NOMO-1 (cell line): ENCODE data around the gene ZNF784.
A peak's percentile ranks its signal among the peaks of the same experiment; 100 is the strongest.
"Not testable (repeated sequence)": the region's sequence is repeated elsewhere in the genome, so short reads cannot be mapped to it uniquely, and the experiment has no call there.

Experiments
- DNase-seq, 2 experiments: peaks; one replicate each; lab custom pipeline; 2025; ENCODE audit not compliant: unreplicated experiment in 2 of 2; lab: John Stamatoyannopoulos, UW

The ZNF784 gene

DNA sequence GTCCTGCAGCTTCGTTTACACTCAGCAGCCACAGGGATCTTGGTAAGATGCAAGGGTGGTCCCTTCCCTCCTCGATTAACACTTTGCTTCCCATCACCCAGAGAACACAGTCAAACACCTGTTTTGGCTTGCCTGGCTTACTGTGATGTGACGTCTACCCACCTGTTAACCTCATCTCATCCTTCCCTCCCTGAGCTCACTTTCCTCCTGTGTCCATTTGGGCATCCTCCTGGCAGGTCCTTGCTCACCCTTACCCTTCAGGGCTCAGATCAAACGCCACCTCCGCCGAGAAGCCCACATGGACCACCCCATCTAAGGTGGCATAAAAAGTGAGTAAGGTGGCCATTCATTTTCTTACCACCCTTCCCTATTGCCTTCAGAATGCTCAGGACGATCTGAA, 34.3 kb downstream of the ZNF784 start:
- DNase-seq: no peak

DNA sequence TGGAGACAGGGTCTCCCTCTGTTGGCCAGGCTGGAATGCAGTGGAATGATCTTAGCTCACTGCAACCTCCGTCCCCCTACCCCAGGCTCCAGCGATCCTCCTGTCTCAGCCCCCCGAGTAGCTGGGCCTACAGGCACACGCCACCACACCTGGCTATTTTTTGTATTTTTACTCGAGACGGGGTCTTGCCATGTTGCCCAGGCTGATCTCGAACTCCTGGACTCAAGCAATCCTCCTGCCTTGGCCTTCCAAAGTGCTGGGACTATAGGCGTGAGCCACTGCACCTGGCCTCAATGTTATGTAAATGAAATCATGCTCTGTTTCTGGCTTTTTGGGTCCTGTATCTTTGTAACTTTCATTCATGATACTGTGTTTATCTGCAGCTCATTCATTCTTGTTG, 35.6 kb downstream of the ZNF784 start:
- DNase-seq: no peak

DNA sequence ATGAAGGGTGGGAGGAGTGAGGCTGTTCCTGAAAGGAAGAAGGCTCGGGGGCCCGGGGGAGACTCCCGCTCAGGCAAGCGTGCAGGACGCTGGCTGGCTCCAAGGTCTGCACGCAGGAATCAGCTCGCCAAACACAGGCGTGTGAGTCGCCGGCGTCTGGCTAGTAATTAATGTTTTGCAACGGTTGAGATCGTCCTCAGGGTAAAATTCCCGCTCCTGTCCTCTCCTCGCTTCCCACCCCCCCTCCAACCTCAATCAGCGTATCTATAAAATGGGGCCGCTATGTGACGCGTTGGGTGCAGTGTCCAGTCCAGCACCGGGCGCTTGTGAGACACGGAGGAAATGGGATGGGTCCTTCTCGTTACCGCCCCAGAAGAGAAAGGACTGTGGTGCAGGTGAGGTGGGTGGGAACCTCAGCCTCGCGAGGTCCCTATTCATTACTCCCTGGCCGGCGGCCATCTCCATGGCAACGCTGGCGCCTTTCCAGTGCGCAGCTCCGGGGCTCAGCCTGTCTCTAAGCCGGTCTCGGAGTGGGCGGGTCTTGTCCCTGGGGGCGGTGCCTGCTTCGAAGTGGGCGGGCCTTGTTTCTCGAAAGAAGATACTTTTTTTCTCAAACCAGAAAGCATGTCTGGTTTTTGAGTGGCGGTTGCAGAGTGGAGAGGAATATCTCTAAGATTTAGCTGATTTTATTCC, 37.2 kb downstream of the ZNF784 start:
- peak; percentile 70 to 76 for DNase-seq

DNA sequence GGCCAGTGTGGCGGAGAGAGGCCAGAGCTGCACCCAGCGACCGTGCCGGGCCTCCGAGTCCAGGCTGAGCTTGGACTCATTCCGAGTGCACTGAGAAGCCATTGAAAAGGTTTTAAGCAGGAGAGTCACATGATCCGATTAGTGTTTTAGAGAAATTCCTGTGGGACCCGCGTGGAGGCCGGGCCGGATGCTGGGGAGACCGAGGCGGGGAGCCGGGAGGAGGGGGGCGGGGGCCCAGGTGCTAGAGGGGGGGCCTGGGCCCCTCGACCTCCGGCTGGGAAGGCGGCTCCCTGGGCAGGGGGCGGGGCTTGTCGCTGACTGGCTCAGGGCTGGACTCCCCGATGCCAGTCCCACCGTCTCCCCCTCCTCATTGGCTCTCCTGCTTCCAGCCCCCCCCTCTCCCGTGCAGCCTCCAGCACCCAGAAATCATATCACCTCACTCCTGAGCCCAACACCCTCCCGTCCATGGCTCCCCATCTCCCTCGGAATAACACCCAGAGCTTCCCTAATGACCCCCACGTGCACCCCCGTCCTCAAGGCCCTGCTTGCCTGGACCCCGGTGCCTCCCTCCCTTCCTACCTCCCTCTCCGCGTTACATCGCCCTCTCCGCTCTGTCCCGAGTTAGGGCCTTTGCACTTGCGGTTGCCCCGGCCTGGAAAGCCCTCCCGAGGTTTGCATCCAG, 38.6 kb downstream of the ZNF784 start:
- no peak for DNase-seq

DNA sequence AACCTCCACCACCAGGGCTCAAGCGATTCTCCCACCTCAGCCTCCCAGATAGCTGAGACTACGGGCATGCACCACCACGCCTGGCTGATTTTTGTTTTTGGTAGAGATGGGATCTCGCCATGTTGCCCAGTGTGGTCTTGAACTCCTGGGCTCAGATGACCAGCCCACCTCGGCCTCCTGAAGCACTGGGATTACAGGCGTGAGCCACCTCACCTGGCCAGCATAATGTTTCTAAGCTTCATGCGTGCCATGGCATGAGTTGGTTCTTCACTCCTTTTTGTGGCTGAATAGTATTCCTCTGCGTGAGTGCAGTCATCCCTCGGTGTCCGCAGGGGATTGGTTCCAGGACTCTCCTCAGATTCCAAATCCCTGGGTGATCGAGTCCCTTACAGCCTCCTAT, 39.5 kb downstream of the ZNF784 start:
- DNase-seq: no peak

DNA sequence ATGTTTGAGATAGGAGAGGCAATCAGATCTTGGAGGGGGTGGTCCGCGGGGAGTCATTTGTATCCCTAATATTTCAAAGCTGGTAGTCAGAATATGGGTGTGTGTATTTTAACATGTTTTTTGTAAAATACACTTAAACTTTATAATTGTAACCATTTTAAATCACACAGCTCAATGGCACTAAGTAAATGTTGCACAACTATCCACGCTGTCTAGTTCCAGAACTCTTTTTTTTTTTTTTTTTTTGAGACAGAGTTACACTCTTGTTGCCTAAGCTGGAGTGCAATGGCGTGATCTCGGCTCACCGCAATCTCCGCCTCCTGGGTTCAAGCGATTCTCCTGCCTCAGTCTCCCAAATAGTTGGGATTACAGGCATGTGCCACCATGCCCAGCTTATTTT, 40.5 kb downstream of the ZNF784 start:
- not testable (repeated sequence) for DNase-seq

DNA sequence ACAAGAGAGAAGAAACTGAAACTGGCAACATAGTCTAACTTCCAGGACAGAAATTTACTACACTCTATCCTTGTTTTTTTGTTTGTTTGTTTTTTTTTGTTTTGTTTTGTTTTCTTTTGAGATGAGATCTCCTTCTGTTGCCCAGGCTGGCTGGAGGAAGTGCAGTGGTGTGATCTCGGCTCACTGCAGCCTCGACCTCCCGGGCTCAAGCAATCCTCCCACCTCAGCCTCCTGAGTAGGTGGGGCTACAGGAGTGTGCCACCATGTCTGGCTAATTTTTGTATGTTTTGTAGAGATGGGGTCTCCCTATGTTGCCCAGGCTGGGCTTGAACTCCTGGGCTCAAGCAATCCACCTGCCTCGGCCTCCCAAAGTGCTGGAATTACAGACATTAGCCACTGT, 42.1 kb downstream of the ZNF784 start:
- DNase-seq: not testable (repeated sequence)

DNA sequence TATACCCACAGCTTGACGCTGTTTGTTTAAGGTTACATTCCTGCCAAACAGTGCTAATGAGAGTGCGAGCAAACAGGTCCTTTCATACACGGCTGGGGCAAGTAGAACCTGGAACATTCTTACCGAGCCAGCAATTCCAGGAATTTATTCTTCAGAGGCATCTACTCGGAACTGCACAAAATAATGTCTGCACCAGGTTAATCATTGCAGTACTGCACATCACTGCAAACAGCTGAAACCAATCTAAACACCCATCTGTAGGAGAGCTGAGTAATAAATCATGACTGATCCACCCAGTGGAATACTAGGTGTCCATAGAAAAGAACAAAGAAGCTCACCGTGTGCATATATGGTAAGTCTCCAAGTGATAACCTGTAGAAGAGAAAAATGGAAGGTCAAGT, 42.5 kb downstream of the ZNF784 start:
- DNase-seq: no peak

DNA sequence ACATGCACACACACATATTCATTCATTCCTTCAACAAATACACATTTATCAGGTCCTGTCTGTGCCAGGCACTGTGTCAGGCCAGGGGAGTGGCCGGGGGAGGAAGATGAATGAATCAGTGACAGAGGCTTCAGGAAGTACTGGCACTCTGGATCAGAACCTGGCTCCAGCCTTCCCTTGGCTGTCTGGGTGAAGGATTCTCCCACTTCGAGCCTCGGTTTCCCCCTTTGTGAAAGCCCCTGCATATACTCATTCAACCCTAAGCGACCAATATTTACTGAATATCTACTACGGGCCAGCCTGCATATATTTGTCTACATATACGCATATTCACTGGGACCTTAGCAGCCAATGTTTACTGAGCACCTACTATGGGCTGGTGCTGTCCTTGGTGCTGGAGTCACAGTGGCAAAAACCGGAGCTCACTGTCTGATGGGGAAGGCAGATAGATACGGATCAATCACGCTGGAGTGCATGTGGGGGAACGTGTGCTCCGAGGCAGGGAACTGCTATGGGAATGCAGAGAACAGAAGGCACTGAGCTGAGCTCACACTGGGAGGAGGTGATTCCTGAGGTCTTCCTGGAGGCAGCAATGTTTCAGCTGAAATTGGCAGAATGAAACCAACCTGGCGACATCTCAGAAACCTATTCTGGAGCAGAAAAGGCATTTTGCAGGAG, 43.1 kb downstream of the ZNF784 start:
- no peak for DNase-seq

DNA sequence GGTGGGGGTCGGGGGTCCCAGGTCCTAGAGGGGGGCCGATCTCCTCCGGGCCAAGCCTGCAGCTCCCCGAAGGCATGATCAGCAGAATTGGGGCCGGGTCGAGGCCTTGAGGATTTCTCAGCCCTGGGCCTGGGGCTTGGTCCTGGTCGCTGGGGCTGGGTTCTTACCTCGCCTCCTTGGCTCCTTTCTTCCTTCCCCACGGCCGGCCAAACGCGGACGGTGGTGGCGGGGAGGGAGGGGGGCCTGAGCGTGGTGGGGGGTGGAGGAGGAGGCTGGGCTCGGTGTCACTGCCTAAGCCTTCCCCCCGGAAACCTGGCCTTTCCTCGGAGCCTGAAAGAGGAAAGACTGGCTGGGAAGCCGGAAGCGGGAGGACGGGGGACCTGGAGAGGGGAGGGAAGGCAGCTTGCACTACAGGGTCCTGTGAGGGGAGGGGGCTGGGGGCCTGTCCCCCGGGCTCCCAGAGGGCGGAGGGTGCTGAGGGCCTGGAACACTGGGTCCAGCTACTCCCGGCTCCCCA, 43.7 kb downstream of the ZNF784 start, which contains the start of gene ZNF579:
Gene ZNF579, minus strand, starts transcription at position 221 of the 517 bp plus-strand sequence. CDS start 1,209 bp downstream, outside the sequence.
- peak; percentile 68 to 70 for DNase-seq

DNA sequence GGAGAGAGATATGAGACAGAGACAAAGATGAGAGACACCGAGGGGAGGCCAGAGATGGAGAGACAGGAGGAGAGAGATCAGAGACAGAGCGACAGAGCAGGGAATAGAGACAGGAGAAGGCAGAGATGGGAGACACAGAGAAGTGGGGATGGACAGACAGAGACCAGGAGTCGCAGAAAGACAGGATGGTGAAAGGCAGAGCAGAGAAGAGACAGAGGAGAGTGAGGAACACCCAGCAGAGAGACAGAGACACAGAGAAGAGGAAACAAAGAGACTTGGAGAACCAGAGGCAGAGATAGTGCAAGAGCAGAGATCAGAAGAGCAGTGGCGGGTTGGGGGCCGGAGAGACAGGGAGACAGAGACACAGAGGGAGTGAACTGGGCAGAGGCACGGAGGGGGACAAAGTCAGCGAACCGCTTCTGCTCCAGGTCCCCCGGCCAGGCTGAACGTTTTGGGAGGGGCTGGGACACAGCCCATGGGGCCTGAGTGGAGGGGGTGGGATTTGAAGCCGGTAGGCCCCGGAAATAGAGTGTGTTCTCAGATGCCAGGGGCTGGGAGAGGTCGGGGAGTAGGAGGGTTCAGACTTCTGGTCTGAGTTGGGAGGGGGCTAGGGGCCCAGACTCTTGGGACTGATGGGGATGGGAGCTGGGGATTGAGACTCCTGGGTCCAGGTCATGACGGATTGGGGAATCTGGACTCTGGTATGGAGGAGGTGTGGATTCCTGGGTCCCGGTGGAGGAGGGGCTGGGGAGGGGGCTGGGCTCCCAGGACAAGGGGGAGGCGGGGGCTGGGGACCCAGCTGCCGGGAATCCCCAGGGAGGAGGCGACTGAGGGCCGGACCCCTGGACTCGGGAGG, 44.4 kb downstream of the ZNF784 start:
- no peak for DNase-seq

DNA sequence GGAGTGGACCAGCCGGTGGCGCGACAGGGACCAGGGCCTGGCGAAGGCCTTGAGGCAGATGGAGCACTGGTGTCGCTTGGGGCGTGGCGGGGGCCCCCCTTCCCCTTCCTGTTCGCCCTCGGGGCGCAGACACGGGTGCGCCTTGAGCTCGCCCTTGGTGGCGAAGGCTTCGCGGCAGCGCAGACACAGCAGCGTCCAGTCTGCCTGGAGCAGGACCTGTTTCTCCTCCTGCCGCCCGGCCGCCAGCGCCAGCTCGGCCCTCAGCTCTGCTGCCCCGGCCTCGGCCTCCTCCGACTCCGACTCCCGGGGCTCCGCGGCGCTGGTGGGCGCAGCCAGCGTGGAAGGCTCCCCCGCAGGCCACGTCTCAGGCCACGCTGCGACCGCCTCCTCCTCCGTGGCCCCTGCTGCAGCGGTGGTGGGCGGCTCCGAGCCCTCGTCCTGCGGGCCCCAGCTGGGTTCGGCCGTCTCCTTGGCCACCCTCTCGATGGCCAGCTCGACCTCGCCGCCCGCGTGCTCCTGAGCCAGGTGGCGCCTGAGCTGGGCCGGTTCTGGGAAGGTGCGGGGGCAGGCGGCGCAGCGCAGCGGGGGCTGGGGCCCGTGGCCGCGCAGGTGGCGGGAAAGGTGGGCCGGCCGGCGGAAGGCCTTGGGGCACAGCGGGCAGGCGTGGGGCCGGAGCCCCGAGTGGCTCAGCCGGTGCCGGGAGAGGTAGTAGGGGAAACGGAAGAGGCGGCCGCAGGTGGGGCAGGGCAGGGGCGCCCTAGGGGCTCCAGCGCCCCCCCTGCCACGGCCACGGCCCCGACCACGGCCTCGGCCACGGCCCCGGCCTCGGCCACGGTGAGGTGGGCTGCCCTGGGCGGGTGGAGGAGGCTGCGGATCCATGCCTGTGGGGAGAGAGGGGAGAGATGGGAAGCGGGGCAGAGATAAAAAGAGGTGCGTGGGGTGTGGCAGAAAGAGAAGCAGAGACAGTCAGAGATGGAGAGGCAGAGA, 45.3 kb downstream of the ZNF784 start:
- no peak for DNase-seq

DNA sequence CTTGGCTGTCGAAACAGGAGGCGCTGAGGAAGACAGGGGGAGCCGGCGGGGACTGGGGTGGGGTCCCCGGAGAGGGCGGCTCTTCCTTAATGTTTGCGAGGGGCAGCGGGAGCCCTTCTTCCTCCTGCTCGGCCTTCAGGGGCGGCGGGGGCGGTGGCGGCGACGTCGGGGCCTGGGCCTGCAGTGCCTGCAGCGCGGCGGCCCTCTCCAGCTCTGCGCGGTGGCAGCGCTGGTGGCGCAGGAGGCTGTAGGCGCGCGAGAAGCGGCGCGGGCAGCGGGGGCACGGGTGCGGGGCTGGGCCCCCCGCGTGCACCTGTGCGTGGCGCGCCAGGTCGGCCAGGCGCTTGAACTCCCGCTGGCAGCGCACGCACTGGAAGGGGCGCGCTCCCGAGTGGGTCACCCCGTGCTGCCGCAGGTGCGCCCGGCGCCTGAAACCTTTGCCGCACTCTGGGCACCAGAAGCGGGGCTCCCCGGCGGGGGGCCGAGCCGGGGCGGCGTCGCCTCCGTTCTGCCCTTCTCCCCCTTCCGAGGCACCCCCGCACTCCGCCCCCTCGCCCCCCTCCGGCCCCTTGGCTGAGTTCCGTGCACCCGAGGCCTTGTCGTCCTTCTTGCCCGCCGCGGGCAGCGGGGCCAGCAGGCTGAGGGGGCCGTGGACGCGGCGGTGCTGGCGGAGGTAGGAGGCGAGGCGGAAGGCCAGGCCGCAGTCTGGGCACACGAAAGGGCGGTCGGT, 46.2 kb downstream of the ZNF784 start:
- no peak for DNase-seq

DNA sequence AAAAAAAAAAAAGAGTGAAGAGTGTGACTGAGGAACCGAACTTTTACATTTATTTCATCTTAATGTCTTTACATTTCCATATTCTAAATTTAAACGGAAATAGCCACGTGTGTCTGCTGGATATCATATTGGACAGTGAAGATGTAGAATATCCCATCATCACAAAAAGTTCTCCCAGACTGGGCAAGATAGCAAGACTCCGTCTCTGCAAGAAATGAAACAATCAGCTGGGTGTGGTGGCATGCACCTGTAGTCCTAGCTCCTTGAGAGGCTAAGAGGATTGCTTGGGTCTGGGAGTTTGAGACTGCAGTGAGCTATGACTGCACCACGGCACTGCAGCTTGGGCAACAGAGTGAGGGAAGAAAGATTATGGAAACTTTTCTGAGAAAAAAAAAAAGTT, 47.6 kb downstream of the ZNF784 start:
- DNase-seq: no peak

DNA sequence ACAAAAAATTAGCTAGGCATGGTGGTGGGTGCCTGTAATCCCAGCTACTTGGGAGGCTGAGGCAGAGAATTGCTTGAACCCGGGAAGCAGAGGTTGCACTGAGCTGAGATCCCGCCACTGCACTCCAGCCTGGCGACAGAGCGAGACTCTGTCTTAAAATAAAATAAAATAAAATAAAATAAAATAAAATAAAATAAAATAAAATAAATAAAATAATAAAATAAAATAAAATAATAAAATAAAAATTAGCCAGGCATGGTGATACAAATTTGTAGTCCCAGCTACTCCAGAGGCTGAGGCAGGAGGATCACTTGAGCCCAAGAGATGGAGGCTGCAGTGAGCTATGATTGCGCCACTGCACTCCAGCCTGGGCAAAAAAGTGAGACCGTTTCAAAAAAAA, 50.4 kb downstream of the ZNF784 start:
- DNase-seq: not testable (repeated sequence)
